HG03558 (cell line): ENCODE data around the gene HIBADH.

Source experiments
- ATAC-seq: cut with Tn5 transposase; IDR thresholded peaks from one replicate; pipeline ENCODE4 v1.9.1; 2021; ENCODE audit warnings: moderate number of reproducible peaks; ENCODE audit not compliant: unreplicated experiment; ENCODE audit errors: extremely low read depth

Gene HIBADH

GRCh38 chr7:27662490-27663205 is at the start of gene HIBADH:
Gene HIBADH (minus strand): TSS chr7:27662883. CDS start chr7:27662788, 95 bp downstream.
- peak; percentile 99 for ATAC-seq

GRCh38 chr7:27712217-27712616 is 49.5 kb upstream of the HIBADH start:
- no peak for ATAC-seq

- no peak for ATAC-seq
Measured at GRCh38 chr7:27709137-27710075, 46.7 kb upstream of the HIBADH start.

- no peak for ATAC-seq
Measured at GRCh38 chr7:27708485-27708884, 45.8 kb upstream of the HIBADH start.

GRCh38 chr7:27705200-27705594 is 42.5 kb upstream of the HIBADH start:
- no peak for ATAC-seq

- ATAC-seq = no peak
Measured at GRCh38 chr7:27704422-27705199, 41.9 kb upstream of the HIBADH start.

- no peak for ATAC-seq
Measured at GRCh38 chr7:27703181-27703580, 40.5 kb upstream of the HIBADH start.

- ATAC-seq = no peak
Measured at GRCh38 chr7:27700501-27700900, 37.8 kb upstream of the HIBADH start.

GRCh38 chr7:27699751-27700150 is 37.1 kb upstream of the HIBADH start:
- no peak for ATAC-seq

GRCh38 chr7:27697861-27698430 is 35.3 kb upstream of the HIBADH start:
- ATAC-seq = peak; percentile 56

- ATAC-seq = no peak
Measured at GRCh38 chr7:27695096-27695495, 32.4 kb upstream of the HIBADH start.

GRCh38 chr7:27693794-27694193 is 31.1 kb upstream of the HIBADH start:
- ATAC-seq = no peak

- no peak for ATAC-seq
Measured at GRCh38 chr7:27690649-27691048, 28.0 kb upstream of the HIBADH start.

GRCh38 chr7:27689591-27690164 is 27.0 kb upstream of the HIBADH start:
- no peak for ATAC-seq

- ATAC-seq = no peak
Measured at GRCh38 chr7:27689150-27689549, 26.5 kb upstream of the HIBADH start.

- no peak for ATAC-seq
Measured at GRCh38 chr7:27688646-27689045, 26.0 kb upstream of the HIBADH start.

GRCh38 chr7:27688056-27688455 is 25.4 kb upstream of the HIBADH start:
- no peak for ATAC-seq

- no peak for ATAC-seq
Measured at GRCh38 chr7:27686315-27686714, 23.6 kb upstream of the HIBADH start.

GRCh38 chr7:27685893-27686292 is 23.2 kb upstream of the HIBADH start:
- ATAC-seq = no peak

GRCh38 chr7:27685209-27685608 is 22.5 kb upstream of the HIBADH start:
- no peak for ATAC-seq
